Measurements from ENCODE around the gene SLMAP.

DNA sequence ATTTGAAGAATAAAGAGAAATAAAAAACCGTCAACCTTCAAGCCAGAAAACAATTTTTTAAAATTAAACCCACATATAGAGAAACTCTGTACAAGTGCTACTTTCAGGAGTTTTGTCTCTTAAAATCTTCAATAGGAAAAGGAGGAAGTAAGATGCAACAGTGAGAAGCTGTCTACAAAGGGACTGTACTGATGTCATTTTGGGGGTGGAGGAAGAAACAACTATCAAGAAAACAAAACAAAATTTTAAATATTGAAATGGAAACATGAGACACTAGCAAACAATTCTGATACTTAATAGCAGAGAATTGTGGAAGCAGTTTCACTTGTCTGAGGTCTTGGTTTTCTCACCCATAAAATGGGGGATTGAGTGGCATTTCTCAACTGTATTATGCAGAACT, 84.4 kb downstream of the SLMAP start:
- TF ChIP-seq, protein P1, sequence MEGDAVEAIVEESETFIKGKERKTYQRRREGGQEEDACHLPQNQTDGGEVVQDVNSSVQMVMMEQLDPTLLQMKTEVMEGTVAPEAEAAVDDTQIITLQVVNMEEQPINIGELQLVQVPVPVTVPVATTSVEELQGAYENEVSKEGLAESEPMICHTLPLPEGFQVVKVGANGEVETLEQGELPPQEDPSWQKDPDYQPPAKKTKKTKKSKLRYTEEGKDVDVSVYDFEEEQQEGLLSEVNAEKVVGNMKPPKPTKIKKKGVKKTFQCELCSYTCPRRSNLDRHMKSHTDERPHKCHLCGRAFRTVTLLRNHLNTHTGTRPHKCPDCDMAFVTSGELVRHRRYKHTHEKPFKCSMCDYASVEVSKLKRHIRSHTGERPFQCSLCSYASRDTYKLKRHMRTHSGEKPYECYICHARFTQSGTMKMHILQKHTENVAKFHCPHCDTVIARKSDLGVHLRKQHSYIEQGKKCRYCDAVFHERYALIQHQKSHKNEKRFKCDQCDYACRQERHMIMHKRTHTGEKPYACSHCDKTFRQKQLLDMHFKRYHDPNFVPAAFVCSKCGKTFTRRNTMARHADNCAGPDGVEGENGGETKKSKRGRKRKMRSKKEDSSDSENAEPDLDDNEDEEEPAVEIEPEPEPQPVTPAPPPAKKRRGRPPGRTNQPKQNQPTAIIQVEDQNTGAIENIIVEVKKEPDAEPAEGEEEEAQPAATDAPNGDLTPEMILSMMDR (IDR thresholded peaks at IDR 0.05), result no peak
- TF ChIP-seq POLR2AphosphoS5 (IDR thresholded peaks at IDR 0.05), result no peak

Data from suprapubic skin (tissue), 3 donors.